Measurements from ENCODE around the gene RSRC1. TPM values are rescaled to one million over a fixed set of nuclear protein-coding genes. Genes with fewer than 3 reads are reported as not detected.

The RSRC1 gene
- total and polyA plus RNA-seq, 2 of the 13 experiments (the other 11 are each of a cell fraction or from before 2014, with no cell fraction given): 4.9 to 63.0 TPM

DNA sequence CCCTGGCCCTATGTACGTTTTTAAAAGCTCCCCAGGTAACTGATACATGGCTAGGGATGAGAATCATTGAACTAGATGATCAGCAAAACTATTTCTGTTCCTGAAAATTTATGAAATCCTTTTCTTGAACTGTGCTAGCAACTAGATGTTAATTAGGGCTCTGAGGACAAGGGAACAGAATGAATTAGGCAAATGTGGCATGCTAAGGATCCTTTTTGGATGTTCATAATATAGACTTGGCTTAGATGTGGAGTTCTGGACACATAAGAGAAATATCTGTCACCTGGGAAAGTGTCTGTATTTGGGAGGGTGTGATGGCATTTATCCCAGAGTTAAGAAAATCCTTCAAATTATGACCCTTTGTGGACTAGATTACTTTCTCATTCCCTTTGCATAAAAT lies 71.2 kb downstream of the RSRC1 start:
- FAIRE-seq (no peak), ATAC-seq (no peak), DNase-seq (ENCODE audit: low spot score) (no peak)
- Histone ChIP-seq H3K27me3 (ENCODE audit: control insufficient read depth in 1 of 2, insufficient read depth in 2 of 2, low read length in 2 of 2) (no peaks in the 10 kb centered on the region), H3K79me2 (ENCODE audit: insufficient read depth, low read length) (no peaks in the 10 kb centered on the region), H3K27ac (ENCODE audit: extremely low read length, insufficient read depth, low read length) (no peak overlapping the region), H3K9me3 (ENCODE audit: low read length) (no peaks in the 10 kb centered on the region), H3K9ac (ENCODE audit: insufficient read depth, low read depth, low read length) (no peak overlapping the region), H3K4me2 (ENCODE audit: low read depth, low read length) (no peak overlapping the region), H3K4me3 (replicated peaks in 1 of 3; ENCODE audit: insufficient read depth in 1 of 3, low read depth in 2 of 3, low read length in 3 of 3) (no peak overlapping the region), H4K20me1 (ENCODE audit: insufficient read depth, low read length) (no peaks in the 10 kb centered on the region), H3K4me1 (ENCODE audit: insufficient read depth, low read length) (no peaks in the 10 kb centered on the region), H2AFZ (ENCODE audit: low read length) (no peak overlapping the region), H3K36me3 (replicated peaks in 1 of 2; ENCODE audit: control insufficient read depth in 1 of 2, insufficient read depth in 2 of 2, low read length in 2 of 2) (no peaks in the 10 kb centered on the region)
- in situ Hi-C loops (cut with HindIII; ENCODE audit: extremely low pct_ligation_motif_present, low pct_unique_long_range_greater_than_20kb) (no loop called here), intact Hi-C loops (cut with micrococcal nuclease; ENCODE audit: unreplicated experiment) (no loop called here)
- WGBS (ENCODE audit: low lambda C conversion rate): 85% methylated on average over 1 of the region's 1 CpG
- TF ChIP-seq POGZ (CRISPR knock-in tag; IDR thresholded peaks at IDR 0.05) (no peak), ZNF557 (CRISPR knock-in tag; IDR thresholded peaks at IDR 0.05) (no peak), SALL2 (CRISPR knock-in tag; IDR thresholded peaks at IDR 0.05) (no peak), ZNF792 (CRISPR knock-in tag; IDR thresholded peaks at IDR 0.05) (no peak), ARHGAP35 (CRISPR knock-in tag; IDR thresholded peaks at IDR 0.05; ENCODE audit: borderline replicate concordance) (no peak), ZNF816 (CRISPR knock-in tag; IDR thresholded peaks at IDR 0.05; ENCODE audit: borderline replicate concordance) (no peak), ZFP82 (CRISPR knock-in tag; IDR thresholded peaks at IDR 0.05; ENCODE audit: borderline replicate concordance) (no peak), NBN (conservative IDR thresholded peaks at IDR 0.05) (no peak), ZNF256 (CRISPR knock-in tag; conservative IDR thresholded peaks at IDR 0.05) (no peak), ZNF441 (CRISPR knock-in tag; IDR thresholded peaks at IDR 0.05; ENCODE audit: borderline replicate concordance) (no peak), PLRG1 (conservative IDR thresholded peaks at IDR 0.05) (no peak), NCOA1 (CRISPR knock-in tag; IDR thresholded peaks at IDR 0.05) (no peak), TOPORS (CRISPR knock-in tag; IDR thresholded peaks at IDR 0.05) (no peak), ZNF430 (CRISPR knock-in tag; IDR thresholded peaks at IDR 0.05) (no peak)
- TF ChIP-seq, protein P1, sequence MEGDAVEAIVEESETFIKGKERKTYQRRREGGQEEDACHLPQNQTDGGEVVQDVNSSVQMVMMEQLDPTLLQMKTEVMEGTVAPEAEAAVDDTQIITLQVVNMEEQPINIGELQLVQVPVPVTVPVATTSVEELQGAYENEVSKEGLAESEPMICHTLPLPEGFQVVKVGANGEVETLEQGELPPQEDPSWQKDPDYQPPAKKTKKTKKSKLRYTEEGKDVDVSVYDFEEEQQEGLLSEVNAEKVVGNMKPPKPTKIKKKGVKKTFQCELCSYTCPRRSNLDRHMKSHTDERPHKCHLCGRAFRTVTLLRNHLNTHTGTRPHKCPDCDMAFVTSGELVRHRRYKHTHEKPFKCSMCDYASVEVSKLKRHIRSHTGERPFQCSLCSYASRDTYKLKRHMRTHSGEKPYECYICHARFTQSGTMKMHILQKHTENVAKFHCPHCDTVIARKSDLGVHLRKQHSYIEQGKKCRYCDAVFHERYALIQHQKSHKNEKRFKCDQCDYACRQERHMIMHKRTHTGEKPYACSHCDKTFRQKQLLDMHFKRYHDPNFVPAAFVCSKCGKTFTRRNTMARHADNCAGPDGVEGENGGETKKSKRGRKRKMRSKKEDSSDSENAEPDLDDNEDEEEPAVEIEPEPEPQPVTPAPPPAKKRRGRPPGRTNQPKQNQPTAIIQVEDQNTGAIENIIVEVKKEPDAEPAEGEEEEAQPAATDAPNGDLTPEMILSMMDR (CRISPR knock-in tag; IDR thresholded peaks at IDR 0.05): no peak
- TF ChIP-seq, protein P2, sequence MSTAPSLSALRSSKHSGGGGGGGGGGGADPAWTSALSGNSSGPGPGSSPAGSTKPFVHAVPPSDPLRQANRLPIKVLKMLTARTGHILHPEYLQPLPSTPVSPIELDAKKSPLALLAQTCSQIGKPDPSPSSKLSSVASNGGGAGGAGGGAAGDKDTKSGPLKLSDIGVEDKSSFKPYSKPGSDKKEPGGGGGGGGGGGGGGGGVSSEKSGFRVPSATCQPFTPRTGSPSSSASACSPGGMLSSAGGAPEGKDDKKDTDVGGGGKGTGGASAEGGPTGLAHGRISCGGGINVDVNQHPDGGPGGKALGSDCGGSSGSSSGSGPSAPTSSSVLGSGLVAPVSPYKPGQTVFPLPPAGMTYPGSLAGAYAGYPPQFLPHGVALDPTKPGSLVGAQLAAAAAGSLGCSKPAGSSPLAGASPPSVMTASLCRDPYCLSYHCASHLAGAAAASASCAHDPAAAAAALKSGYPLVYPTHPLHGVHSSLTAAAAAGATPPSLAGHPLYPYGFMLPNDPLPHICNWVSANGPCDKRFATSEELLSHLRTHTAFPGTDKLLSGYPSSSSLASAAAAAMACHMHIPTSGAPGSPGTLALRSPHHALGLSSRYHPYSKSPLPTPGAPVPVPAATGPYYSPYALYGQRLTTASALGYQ (CRISPR knock-in tag; IDR thresholded peaks at IDR 0.05): no peak
- TF ChIP-seq, protein P3, sequence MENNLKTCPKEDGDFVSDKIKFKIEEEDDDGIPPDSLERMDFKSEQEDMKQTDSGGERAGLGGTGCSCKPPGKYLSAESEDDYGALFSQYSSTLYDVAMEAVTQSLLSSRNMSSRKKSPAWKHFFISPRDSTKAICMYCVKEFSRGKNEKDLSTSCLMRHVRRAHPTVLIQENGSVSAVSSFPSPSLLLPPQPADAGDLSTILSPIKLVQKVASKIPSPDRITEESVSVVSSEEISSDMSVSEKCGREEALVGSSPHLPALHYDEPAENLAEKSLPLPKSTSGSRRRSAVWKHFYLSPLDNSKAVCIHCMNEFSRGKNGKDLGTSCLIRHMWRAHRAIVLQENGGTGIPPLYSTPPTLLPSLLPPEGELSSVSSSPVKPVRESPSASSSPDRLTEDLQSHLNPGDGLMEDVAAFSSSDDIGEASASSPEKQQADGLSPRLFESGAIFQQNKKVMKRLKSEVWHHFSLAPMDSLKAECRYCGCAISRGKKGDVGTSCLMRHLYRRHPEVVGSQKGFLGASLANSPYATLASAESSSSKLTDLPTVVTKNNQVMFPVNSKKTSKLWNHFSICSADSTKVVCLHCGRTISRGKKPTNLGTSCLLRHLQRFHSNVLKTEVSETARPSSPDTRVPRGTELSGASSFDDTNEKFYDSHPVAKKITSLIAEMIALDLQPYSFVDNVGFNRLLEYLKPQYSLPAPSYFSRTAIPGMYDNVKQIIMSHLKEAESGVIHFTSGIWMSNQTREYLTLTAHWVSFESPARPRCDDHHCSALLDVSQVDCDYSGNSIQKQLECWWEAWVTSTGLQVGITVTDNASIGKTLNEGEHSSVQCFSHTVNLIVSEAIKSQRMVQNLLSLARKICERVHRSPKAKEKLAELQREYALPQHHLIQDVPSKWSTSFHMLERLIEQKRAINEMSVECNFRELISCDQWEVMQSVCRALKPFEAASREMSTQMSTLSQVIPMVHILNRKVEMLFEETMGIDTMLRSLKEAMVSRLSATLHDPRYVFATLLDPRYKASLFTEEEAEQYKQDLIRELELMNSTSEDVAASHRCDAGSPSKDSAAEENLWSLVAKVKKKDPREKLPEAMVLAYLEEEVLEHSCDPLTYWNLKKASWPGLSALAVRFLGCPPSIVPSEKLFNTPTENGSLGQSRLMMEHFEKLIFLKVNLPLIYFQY (CRISPR knock-in tag; IDR thresholded peaks at IDR 0.05; ENCODE audit: borderline replicate concordance): no peak
- POLR2A ChIA-PET: no interaction called here
- CTCF ChIA-PET (ENCODE audit: low intra/inter-chr PET ratio, low total read pairs): no interaction called here
- BruUV-seq (replicated peaks): no TSS peak

Data from HepG2 (cell line).